Measurements from ENCODE around the gene ASB2. TPM values are rescaled to one million over a fixed set of nuclear protein-coding genes. Genes with fewer than 3 reads are reported as not detected.

Gene ASB2
- polyA plus RNA-seq, 1 experiment: 0.06 TPM

DNA sequence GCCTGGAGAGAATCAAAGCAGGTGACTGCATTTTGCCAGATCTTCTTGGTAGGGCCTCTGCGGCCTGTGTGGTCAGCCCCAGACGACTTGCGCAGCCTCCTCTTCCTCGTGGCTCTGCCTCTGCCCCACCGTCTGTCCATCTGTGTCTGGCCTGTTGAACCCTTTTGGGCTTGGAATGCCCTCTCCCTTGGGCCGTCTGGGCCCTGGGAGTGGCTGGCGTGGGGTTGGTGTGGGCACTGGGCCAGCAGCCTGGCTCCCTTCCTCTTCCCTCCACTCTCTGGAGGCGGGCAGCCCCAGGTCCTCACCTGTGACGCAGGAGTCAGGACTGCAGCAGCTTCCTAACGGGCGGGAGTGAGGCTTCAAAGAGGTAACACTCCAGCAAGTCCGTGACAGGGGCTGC, 11.0 kb upstream of the ASB2 start:
- POLR2A ChIA-PET: no interaction called here

DNA sequence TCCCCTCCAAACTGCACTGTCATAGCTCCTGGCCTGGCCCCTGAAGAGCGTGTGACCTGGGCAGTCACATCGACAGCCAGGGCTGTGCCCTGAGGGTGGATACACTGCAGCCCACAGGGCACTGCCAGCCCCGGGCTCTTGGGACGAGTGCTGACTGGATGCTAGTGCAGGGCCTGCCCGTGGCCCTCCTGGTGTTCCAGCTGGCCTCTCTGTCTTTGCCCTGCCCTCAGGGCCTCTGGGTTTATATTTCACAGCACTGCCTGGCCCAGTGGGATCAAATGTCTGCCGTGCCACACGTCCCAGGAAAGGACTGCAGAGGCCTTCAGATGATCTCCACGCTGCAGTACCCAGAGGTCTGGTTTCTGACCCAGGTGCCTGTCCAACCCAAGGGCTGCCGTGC, 10.6 kb upstream of the ASB2 start:
- TF ChIP-seq, protein P1, sequence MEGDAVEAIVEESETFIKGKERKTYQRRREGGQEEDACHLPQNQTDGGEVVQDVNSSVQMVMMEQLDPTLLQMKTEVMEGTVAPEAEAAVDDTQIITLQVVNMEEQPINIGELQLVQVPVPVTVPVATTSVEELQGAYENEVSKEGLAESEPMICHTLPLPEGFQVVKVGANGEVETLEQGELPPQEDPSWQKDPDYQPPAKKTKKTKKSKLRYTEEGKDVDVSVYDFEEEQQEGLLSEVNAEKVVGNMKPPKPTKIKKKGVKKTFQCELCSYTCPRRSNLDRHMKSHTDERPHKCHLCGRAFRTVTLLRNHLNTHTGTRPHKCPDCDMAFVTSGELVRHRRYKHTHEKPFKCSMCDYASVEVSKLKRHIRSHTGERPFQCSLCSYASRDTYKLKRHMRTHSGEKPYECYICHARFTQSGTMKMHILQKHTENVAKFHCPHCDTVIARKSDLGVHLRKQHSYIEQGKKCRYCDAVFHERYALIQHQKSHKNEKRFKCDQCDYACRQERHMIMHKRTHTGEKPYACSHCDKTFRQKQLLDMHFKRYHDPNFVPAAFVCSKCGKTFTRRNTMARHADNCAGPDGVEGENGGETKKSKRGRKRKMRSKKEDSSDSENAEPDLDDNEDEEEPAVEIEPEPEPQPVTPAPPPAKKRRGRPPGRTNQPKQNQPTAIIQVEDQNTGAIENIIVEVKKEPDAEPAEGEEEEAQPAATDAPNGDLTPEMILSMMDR (IDR thresholded peaks at IDR 0.05; ENCODE audit: insufficient read depth, low read depth, low read length): no peak
- ChIA-PET CTCF (interaction anchor here (1.9 to 4.3 kb wide), 2 partner anchors 13 to 47 kb away, joined by 10 to 25 read pairs; no protein-coding TSS in a partner anchor), POLR2A (no interaction called here)

More for the DNA sequence above, 11.0 kb upstream of the ASB2 start:
- H3K4me3 ChIP-seq (ENCODE audit: low read depth, low read length): no peak overlapping the region
- CTCF ChIA-PET: interaction anchor here (1.9 to 4.3 kb wide), 2 partner anchors 13 to 47 kb away, joined by 10 to 25 read pairs; no protein-coding TSS in a partner anchor
- DNase-seq (ENCODE audit: low read depth): no peak
- peaks cover 4% of the 10 kb centered on the region; the same call in 1 of the 2 replicates for H3K27me3 ChIP-seq (ENCODE audit: control insufficient read depth, insufficient read depth, low read length)
- TF ChIP-seq, protein P1 (IDR thresholded peaks at IDR 0.05; ENCODE audit: insufficient read depth, low read depth, low read length): no peak
- no peaks in the 10 kb centered on the region for H3K36me3 ChIP-seq (ENCODE audit: control insufficient read depth, insufficient read depth, low read length)

DNA sequence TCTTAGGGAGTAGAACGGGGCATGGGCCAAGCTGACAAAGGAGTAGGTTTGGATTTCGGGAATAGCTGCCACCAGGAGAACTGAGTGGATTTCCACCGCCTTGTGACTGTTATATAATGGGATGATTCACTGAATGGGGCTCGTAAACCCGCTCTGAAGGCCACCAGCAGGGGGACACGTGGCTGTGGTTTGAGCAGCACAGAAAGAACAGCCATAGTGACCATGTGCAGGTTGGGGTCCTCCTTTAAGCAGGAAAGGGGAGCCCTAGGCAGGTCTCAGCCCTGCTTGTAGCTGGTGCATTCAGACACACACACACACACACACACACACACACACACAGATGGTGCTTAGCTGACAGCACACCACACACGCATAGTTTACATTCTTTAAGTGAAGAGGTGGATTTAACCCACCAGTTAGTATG, 8.6 kb upstream of the ASB2 start:
- Histone ChIP-seq H3K27me3 (ENCODE audit: control insufficient read depth, insufficient read depth, low read length) (no peaks in the 10 kb centered on the region), H3K4me3 (ENCODE audit: low read depth, low read length) (no peak overlapping the region), H3K36me3 (ENCODE audit: control insufficient read depth, insufficient read depth, low read length) (no peaks in the 10 kb centered on the region)
- ChIA-PET POLR2A (no interaction called here), CTCF (interaction anchor here (0.8 to 4.3 kb wide), 10 partner anchors 10 to 147 kb away, joined by 3 to 25 read pairs (median 6); no protein-coding TSS in a partner anchor)
- TF ChIP-seq, protein P1 (IDR thresholded peaks at IDR 0.05; ENCODE audit: insufficient read depth, low read depth, low read length): peak; percentile 61
- DNase-seq (ENCODE audit: low read depth): peak; percentile 62

More for the DNA sequence above, 10.6 kb upstream of the ASB2 start:
- no peak for DNase-seq (ENCODE audit: low read depth)
- no peak overlapping the region for H3K4me3 ChIP-seq (ENCODE audit: low read depth, low read length)
- no peaks in the 10 kb centered on the region for H3K36me3 ChIP-seq (ENCODE audit: control insufficient read depth, insufficient read depth, low read length)
- H3K27me3 ChIP-seq (ENCODE audit: control insufficient read depth, insufficient read depth, low read length): peaks cover 1% of the 10 kb centered on the region; the same call in 1 of the 2 replicates

DNA sequence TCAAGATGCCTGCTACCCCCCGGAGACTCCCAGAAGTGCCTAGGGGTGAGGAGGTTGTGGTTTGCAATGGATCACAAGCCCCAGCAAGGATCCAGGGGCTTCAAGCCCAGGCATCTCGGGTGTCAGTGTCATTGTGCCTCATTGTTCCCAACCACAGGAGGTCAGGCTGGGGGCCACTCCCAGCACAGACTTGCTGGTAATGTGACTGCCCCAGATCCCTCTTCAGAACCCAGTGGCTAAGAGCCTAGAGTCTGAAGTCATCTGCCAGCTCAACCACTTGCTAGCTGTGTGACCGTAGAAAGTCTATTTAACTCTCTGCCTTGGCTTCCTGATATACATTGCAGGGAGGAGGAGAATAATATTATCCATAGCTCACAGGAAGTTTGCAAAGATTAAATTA, 7.7 kb upstream of the ASB2 start:
- no peaks in the 10 kb centered on the region for H3K27me3 ChIP-seq (ENCODE audit: control insufficient read depth, insufficient read depth, low read length)
- no peak for DNase-seq (ENCODE audit: low read depth)
- POLR2A ChIA-PET: no interaction called here
- H3K36me3 ChIP-seq (ENCODE audit: control insufficient read depth, insufficient read depth, low read length): no peaks in the 10 kb centered on the region
- CTCF ChIA-PET: interaction anchor here (1.3 to 4.3 kb wide), 7 partner anchors 10 to 21 kb away, joined by 4 to 25 read pairs (median 7); no protein-coding TSS in a partner anchor
- H3K4me3 ChIP-seq (ENCODE audit: low read depth, low read length): no peak overlapping the region
- TF ChIP-seq, protein P1 (IDR thresholded peaks at IDR 0.05; ENCODE audit: insufficient read depth, low read depth, low read length): no peak

DNA sequence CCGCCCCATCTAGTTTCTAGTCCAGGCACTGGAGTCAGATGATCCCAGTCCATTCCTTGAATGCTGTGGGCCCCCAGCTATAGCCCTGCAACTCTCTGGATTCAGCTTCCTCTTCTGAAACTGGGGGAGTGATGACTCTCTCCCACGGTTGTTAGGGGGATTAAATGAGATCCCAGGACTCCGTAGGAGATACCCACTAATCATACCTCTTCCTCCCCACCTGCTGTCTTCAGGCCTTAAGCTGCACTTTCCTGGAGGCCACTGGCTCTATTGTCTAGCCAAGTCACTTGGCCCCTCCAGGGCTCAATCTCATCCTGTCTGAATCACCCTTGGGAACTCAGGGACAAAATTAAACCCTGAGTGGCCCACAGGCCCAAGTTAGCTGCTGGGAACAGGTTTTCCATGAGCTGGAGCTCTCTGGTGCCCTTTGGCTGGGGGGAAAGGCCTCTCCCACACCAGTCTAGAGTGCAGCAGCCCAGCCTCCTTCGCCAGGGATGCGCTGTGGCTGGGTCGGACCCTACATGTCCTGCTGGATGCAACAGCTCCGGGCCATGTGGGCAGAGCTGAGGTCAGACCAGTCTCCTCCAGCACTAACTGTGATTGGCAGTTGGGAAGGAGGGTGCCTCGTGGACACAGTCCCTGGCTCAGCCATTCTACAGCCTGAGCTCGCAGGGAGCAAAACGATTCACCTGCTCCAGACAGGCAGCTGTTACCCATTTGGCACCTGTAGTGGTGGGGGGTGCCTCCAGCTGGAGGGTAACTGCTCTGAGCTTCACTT, 6.0 kb upstream of the ASB2 start:
- Histone ChIP-seq H3K36me3 (ENCODE audit: control insufficient read depth, insufficient read depth, low read length) (no peaks in the 10 kb centered on the region), H3K4me3 (ENCODE audit: low read depth, low read length) (no peak overlapping the region), H3K27me3 (ENCODE audit: control insufficient read depth, insufficient read depth, low read length) (no peaks in the 10 kb centered on the region)
- POLR2A ChIA-PET: no interaction called here
- DNase-seq (ENCODE audit: low read depth): no peak
- CTCF ChIA-PET: interaction anchor here (1.3 to 1.6 kb wide), 3 partner anchors 9 to 43 kb away, joined by 3 to 7 read pairs (median 4); no protein-coding TSS in a partner anchor
- TF ChIP-seq, protein P1 (IDR thresholded peaks at IDR 0.05; ENCODE audit: insufficient read depth, low read depth, low read length): no peak
